Measurements from ENCODE around the gene KCNJ3. TPM values are rescaled to one million over a fixed set of nuclear protein-coding genes. Genes with fewer than 3 reads are reported as not detected.

The KCNJ3 gene
- total RNA-seq, 1 experiment from 2014 or later: 0.11 TPM

DNA sequence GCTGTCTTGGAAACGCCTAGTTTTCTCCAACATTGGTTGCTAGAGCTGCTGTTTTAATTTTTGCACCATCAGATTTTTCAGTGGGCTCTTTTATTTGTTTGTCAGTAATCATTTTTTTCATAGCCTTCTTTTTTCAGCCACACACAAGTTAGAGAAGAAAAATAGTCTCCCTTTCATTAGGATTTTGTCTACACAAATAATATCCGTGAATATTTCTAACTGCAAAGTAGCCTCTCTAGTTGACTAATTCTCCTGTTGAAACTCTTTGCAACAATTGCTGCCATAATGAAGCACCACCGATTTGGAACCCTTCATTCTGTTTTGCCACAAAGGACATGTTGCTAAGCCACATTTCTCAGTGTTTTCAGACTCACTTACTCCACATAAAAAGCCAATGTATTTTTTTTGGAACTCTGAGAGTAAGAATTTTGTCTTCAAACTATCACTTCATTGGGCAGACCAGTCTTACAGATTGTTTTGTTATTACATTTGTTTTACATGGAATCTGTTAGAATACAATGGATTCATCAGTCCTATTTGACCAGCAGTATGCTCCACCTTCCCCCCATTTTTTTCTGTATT lies 9.6 kb downstream of the KCNJ3 start:
- Histone ChIP-seq H3K4ac (ENCODE audit: low read depth, low read length) (no peak overlapping the region), H2AFZ (ENCODE audit: low read length) (no peak overlapping the region), H2BK5ac (ENCODE audit: insufficient read length, low read length) (no peak overlapping the region), H3K79me1 (ENCODE audit: insufficient read depth, low read depth, low read length, poor library complexity, severe bottlenecking) (no peaks in the 10 kb centered on the region), H3K23ac (ENCODE audit: insufficient read length, low read depth, low read length) (no peak overlapping the region), H3T11ph (ENCODE audit: low read length) (no peak overlapping the region), H3K4me2 (ENCODE audit: insufficient read depth, insufficient read length, low read length) (no peak overlapping the region), H4K20me1 (ENCODE audit: control insufficient read depth, insufficient read depth, insufficient read length) (no peaks in the 10 kb centered on the region), H2AK5ac (ENCODE audit: insufficient read length, low read length) (no peak overlapping the region), H3K27ac (ENCODE audit: insufficient read length, low read depth, low read length) (no peak overlapping the region), H2BK15ac (ENCODE audit: low read depth, low read length) (no peak overlapping the region), H2BK20ac (ENCODE audit: low read depth, low read length, poor library complexity, severe bottlenecking) (no peak overlapping the region), H3K9me3 (ENCODE audit: control insufficient read depth, low read depth, low read length) (no peaks in the 10 kb centered on the region), H3K14ac (ENCODE audit: insufficient read depth, low read length) (no peak overlapping the region), H3K79me2 (ENCODE audit: insufficient read depth, low read length) (no peaks in the 10 kb centered on the region), H3K9ac (ENCODE audit: extremely low read depth, insufficient read length, low read length) (no peak overlapping the region), H2BK120ac (ENCODE audit: low read depth, low read length, poor library complexity, severe bottlenecking) (no peak overlapping the region), H4K8ac (replicated peaks; ENCODE audit: insufficient read length, low read depth, low read length) (no peak overlapping the region), H4K5ac (ENCODE audit: insufficient read length, low read depth, low read length) (no peak overlapping the region), H3K27me3 (ENCODE audit: insufficient read depth, low read length) (no peaks in the 10 kb centered on the region), H3K23me2 (ENCODE audit: insufficient read length, low read depth, low read length, poor library complexity, severe bottlenecking) (no peaks in the 10 kb centered on the region), H3K18ac (ENCODE audit: insufficient read length, low read depth, low read length) (no peak overlapping the region), H2BK12ac (ENCODE audit: insufficient read length, low read depth, low read length) (no peak overlapping the region), H4K91ac (ENCODE audit: insufficient read length, low read depth, low read length) (no peak overlapping the region), H3K4me1 (ENCODE audit: insufficient read depth, low read length) (no peaks in the 10 kb centered on the region), H3K56ac (ENCODE audit: insufficient read length, low read depth, low read length) (no peak overlapping the region)
- DNase-seq: no peak
- no peaks in the 10 kb centered on the region for H3K9me3 Mint-ChIP-seq
- WGBS (ENCODE audit: extremely low coverage, insufficient read length, low lambda C conversion rate): no CpG with 5 or more reads among the region's 3 CpGs
- no peak overlapping the region; a peak in 2 of 7 replicates for H3K27ac Mint-ChIP-seq
- H3K4me1 Mint-ChIP-seq: peaks cover 0 to under 1% of the 10 kb centered on the region in 2 experiments; a peak in 1 of 4 replicates
- no peaks in the 10 kb centered on the region for H3K36me3 Mint-ChIP-seq (ENCODE audit: insufficient read depth in 1 of 3, low read depth in 3 of 3)
- H3K27me3 Mint-ChIP-seq (ENCODE audit: low read depth): no peaks in the 10 kb centered on the region
- H3K4me3 Mint-ChIP-seq: no peak overlapping the region
- TF ChIP-seq CTCF (conservative IDR thresholded peaks at IDR 0.05): no peak
